Mucosa of gallbladder (tissue), 1 donor: ENCODE measurements around the gene WNK3. TPM values are rescaled to one million over a fixed set of nuclear protein-coding genes. Genes with fewer than 3 reads are reported as not detected.
"Not testable (repeated sequence)": the region's sequence is repeated elsewhere in the genome, so short reads cannot be mapped to it uniquely, and the experiment has no call there.

Experiments used
- DNase-seq: peaks from one replicate; pipeline ENCODE4 v3.0.0-alpha.2; 2020; ENCODE audit warnings: low spot score
- total RNA-seq: library from RNA; stranded (reverse); gene quantifications from one replicate; pipeline ENCODE4 v1.2.1, GENCODE V29; 2021
- donor health status: DM: no; HTN: no; CAD: no.

WNK3 gene
- 6.2 TPM for total RNA-seq

DNA sequence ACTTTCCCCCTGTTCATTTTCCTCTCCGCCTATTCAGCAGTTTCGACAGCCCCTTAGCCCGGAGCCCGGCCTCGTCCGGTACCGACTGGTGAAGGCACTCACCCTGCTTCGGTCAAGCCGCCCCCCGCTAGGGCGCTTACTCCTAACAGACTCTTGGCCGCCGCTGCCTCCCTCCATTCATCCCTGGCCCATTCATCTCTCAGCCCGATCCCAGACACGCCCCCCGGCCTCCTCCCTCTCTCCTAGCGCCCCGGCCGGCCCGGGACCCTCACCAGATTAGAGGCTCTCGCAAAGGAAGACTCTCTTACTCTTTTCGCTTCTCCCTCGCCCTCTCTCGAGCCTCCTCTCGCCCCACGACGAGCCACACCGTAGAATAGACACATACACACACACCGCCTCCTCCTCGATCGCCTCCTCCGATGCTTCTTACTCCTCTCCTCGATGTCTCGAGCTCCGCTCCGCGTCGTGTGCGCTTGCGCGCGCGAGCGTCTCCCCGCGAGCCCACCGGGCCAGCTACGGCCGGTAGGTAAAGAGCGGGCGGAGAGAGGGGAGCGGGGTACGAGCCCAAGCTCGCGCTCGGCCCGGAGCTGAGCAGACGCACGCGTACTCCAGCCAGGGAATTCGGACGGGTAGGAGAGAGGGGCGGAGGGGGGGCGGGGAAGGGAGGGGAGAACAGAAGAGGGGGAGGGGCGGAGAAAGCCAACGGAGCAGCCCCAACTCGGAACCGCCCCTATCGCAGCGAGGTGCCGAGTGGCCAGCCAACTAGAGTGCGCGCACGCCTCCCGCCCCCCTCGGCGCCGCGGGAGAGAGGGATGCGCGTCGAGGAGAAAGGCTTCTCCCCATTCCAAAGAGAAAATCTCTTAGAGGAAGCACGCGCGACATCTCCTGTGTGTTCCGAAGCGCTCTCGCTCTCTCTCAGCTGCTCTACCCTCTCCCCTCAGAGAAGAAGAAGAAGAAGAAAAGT, at the start of gene WNK3:
Gene WNK3 (minus strand): TSS at position 633 of the 964 bp plus-strand sequence.
- peak; percentile 78 for DNase-seq

DNA sequence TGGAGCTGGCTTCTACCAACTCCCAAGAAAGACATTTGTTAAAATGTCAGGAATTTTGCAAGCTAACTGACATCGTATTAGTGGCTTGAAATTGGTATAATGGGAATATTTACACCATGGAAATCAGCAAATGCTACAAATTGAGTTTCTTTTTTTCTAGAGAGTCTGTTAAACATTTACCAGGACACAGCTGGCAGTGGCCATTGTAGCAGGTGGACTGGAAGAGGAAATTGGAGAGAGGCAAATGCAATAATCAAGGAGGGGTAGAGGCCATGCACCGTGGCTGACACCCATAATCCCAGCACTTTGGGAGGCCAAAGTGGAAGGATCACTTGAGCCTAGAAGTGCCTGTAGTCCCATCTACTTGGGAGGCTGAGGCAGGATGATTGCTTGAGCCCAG, 49.4 kb upstream of the WNK3 start:
- DNase-seq: no peak

GRCh38 chrX:54397113-54397512, 39.3 kb upstream of the WNK3 start:
- DNase-seq: no peak

- no peak for DNase-seq
These were observed 28.5 kb upstream of the WNK3 start for GRCh38 chrX:54386314-54386713.

DNA sequence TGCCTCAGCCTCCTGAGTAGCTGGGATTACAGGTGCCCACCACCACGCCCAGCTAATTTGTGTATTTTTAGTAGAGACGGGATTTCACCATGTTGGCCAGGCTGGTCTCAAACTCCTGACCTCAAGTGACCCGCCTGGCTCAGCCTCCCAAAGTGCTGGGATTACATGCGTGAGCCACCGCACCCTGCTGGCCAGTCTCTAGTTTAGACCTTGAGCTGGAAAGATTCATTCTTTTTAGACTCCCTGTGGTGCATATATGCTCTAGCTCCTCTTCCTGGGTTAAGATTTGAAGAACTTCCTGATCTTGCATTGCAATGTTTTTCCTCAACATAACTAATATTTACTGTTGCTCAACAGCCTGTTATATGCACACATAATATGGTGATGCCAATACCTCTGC, 26.8 kb upstream of the WNK3 start:
- not testable (repeated sequence) for DNase-seq

DNA sequence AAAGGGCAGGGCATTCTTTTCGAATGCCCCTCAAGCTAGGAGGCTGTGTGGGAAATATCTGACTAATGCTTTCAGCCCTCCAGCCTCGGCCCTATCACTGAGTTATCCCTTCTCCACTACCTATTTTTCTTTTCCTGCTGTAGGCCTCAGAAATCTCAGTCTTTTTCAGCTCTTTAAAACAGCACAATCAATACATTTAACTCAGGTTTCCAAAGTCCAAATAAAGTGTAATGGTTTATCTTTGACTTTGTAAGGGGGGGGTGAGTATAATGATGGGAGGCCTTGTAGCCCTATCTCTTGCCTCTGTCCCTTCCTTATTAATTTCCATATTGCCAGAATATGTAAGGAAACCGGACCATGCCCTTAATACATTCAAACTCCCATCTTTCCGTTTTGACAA, 1.6 kb upstream of the WNK3 start:
- DNase-seq: no peak

DNA sequence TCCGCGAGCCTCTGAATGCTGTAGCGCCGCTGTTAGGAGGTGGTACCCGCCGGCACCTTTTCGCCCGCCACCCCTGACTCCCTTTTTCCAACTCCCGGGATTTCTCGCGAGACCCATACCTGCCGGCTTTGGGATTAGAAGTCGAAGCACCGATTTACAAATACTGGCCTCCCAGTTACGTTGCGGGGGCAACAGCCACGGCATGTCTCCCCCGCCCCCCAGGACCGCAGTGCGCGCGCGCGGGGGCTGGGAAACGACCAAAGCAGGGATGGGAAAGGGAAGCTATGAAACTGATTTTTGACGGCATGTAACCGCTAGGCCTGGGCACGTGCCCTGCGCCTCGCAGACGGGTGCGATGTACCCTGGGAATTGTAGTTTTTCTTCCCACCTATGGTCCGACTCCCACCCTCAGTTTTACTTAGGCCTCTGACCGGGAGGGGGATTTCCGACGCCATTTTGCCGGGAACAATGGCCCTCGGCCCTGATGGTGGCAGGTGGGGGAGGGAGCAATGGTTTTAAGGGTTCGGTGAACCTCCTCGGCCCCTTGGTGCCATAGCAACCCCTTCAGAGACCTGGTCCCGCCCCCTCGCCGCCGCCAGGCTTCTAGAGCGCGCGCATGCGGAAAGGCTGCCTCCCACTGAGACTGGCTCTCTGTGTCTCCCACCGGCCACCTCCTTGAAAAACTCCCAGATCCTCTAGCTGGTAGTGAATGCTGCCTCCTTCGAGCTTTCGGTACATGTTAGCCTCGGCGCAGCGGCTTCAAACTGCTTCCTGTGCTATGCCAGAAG, 772 bp upstream of the WNK3 start:
- DNase-seq: peak; percentile 53

DNA sequence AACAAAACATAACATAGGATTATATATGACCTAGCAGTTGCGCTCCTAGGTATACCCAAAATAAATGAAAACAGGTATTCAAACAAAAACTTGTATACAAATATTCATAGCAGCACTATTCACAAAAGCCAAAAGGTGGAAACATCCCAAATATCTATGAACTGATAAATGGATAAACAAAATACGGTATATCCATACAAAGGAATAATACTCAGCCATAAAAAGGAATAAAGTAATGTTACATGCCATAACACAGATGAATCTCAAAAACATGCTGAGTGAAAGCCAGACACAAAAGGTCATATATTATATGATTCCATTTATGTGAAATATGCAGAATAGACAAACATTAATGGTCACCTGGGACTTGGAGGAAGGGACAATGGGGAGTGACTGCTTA, 5.2 kb downstream of the WNK3 start:
- DNase-seq: no peak

- DNase-seq: not testable (repeated sequence)
These were observed 20.5 kb downstream of the WNK3 start for GRCh38 chrX:54337383-54337782.

DNA sequence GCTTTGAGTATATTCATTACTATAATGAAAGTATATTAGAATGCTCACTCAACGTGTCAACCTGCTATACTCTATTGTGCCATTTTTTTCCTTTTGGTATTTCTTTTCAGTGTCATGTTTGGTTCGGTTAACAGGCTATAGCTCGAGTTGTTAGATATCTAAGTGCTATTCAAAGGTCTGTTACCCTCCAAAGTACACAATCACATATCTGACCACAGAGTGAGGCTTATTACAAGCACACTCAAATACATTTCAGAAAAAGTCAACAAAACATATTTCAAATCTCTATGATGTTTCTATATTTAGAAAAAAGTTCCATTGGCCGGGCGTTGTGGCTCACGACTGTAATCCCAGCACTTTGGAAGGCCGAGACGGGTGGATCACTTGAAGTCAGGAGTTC, 32.8 kb downstream of the WNK3 start:
- DNase-seq: no peak

DNA sequence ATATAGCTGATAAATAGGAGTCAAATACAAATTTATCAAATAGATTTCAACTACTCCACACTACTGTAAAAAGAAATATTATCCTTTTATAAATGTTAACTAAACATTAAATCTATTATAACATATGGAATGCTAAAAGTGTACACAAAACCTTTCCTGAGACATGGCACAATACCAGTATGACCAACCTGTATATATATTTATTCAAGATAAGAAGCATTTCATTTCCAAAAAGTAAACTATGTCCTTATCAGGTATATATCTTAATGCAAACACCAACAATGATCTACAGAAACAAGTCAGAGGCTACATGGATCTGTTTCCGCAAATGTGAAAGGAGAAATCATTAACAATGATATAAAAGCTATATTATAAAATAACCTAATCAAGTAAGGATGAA, 37.8 kb downstream of the WNK3 start:
- DNase-seq: no peak

- DNase-seq: no peak
These were observed 51.5 kb downstream of the WNK3 start for GRCh38 chrX:54306379-54306778.

DNA sequence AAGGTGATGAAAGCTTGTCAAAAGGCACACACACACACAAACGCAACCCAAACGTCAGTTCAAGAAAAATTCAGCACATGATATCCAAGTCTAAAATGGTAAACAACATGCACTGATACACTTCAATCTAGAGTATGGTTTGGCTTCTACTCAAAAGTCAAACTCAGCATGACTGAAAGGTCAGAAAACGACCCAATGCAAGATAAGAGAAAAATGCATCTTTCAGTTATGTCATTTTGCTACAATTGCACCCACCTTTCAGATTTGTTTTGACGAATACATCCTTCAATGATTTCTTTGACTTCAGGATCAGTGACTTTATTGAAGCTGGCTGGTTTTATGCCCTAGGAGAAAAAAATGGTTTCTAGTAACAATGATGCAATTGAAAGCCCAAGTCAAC, 56.3 kb downstream of the WNK3 start:
- DNase-seq: no peak

DNA sequence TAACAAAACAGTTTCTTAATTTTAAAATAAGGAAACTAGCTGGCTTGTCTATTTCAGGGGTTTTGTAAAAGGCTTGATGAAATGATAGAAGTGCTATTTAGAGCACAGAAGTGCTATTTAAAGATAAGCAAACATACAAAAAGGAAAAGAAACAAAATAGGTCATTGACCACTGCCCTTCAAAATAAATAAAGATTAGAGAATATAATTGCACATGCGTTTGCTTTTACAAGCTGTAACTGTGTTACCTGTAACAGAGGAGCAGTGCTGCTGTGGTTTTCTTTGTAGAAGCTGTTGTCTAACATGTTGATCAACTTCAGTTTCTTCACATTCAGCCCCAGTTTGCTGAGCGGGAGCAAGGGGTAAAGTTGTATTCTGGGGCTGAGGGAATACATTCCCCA, 63.5 kb downstream of the WNK3 start:
- DNase-seq: no peak

- no peak for DNase-seq
These were observed 65.1 kb downstream of the WNK3 start for GRCh38 chrX:54292755-54293154.

DNA sequence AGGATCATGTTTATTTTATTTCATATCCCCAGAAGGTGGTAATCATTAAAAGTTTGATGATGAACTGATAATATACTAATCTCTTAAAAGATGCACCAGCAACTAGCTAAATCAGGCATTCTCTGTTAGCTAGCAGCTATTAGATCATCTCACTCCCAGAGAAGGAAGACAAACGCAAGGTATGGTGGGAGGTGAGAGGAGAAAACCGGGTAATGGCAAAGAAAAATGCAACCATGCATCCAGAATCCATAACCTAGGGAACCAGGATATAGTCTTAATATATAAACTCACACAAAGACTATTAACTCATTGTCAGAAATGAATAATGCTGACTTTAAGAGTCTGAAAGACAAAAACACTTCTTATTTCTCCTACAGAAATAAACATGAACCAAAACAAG, 66.1 kb downstream of the WNK3 start:
- no peak for DNase-seq

DNA sequence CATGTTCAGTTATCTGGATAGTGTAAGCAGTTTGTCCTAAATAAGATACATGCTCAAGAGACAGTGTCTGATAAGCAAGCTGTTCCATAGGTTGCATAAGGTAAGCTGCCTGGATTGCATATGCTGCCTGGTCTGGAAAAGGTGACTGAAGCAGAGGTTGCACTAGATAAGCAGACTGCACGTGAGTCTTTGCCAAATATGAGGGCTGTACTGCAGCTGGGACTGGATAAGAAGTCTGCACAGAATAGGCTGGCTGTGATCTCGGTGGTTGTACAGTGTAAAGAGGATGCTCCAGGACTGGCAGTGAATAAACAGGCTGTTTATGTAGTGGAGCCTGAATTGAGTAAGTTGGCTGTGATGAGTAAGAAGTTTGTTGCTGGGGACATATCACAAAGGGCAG, 68.9 kb downstream of the WNK3 start:
- no peak for DNase-seq

DNA sequence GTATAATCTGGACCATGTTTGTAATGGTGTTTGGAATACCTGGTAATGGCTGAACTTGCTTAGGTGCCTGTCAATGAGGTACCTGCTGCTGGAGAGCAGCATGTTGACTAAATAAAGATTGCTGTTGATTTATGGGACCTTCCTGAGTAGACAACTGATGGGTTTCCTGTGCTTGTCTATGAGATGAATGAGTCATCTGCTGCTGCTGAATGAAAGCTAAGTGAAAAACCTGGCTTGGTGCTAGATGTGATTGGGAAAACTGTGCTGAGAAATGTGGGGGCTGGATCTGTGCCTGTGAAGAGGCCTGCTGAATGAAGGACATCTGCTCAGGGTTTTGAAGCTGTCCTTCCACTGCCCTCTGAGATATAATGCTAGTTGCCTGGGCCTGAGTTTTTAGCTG, 69.6 kb downstream of the WNK3 start:
- DNase-seq: no peak

DNA sequence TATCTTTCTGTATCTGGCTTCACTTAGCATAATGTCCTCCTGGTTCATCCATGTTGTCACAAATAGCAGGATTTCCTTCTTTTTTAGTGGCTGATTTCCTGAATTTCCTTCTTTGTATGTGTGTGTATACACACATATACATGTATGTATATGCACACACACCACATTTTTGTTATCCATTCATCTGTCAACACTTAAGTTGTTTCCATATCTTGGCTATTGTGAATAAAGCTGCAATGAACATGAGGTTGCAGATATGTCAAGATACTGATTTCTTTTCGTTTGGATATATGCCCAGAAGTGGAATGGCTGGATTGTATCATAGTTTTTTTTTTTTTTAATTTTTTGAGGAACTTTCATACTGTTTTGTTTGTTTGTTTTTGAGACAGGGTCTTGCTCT, 76.2 kb downstream of the WNK3 start:
- DNase-seq: no peak

GRCh38 chrX:54280466-54280865, 77.4 kb downstream of the WNK3 start:
- DNase-seq: no peak

DNA sequence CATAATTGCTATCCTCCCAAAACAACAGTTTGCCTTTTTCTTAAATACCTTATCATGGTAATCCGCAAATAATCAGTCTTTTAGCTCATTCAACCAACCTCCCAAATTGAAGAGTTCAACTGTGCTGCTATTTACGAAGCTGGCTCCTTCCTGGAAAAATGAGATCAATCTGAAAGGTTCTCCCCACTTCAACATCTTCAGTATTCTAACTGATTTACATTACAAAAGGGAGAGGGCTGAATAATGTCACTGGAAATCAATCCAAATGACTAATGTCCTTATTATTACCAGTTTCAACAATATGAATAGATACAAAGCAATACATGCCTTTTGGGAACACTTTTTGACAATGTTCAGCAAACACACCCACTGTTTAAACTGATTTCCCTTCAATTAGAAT, 86.2 kb downstream of the WNK3 start:
- no peak for DNase-seq

DNA sequence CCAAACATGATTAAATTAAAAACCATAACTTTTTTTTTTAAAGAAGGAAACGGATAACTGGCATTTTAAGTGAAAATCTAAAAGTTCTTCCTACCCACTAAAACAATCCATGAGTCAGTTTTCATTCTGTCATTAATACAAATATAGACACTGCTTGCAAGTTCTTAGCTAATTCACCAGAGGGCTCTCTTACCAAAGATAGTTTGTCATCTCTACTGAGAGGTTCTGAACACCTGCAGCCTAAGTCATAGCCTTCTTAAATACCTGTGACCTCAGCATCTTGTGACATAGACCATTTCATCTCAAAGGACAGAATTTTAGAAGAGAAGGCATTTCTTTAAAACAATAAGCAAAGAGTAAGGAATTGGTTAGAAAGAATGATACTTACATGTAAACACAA, 109.5 kb downstream of the WNK3 start:
- no peak for DNase-seq

GRCh38 chrX:54246866-54247265, 111.0 kb downstream of the WNK3 start:
- DNase-seq: no peak
